GM18870 (cell line): ENCODE results near the gene OTUB1.
"Not testable (repeated sequence)": the region's sequence is repeated elsewhere in the genome, so short reads cannot be mapped to it uniquely, and the experiment has no call there.

Experiments used
- ATAC-seq: cut with Tn5 transposase; IDR thresholded peaks from one replicate; pipeline ENCODE4 v1.9.1; 2021; ENCODE audit warnings: moderate library complexity; ENCODE audit not compliant: unreplicated experiment

The OTUB1 gene

GRCh38 chr11:64042301-64042700, 56.1 kb downstream of the OTUB1 start:
- ATAC-seq = no peak

GRCh38 chr11:64043545-64043944, 57.3 kb downstream of the OTUB1 start:
- no peak for ATAC-seq

GRCh38 chr11:64044730-64045393, 58.6 kb downstream of the OTUB1 start:
- no peak for ATAC-seq

DNA sequence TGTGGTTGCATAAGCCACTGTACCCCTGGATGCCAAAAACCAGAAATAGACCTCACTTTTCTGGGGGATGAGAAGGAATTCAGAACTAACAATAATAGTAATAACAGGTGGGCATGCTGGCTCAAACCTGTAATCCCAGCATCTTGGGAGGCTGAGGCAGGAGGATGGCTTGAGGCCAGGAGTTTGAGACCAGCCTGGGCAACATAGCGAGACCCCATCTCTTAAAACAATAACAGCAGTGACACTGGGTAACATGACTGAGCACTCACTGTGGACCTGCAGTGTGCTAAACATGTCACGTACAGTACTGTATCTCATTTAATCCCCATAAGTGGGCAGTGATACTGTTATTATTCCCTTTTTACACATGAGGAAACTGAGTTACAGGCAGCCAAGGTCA, 59.5 kb downstream of the OTUB1 start:
- no peak for ATAC-seq

DNA sequence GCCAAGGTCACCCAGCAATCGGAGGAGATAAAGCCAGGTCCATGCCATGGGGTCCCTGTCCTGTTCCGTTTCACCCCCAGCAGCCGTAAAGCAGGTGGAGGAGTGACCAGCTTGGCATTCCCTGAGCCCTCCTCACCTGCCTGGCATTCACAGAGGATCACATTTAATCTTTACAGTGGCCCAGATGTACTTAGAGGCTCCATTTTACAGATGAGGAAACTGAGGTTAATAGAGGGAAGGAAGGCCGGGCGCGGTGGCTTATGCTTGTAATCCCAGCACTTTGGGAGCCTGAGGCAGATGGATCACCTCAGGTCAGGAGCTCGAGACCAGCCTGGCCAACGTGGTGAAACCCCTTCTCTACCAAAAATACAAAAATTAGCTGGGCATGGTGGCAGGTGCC, 61.1 kb downstream of the OTUB1 start:
- ATAC-seq = not testable (repeated sequence)
